Measurements from ENCODE around the gene MEOX1.

DNA sequence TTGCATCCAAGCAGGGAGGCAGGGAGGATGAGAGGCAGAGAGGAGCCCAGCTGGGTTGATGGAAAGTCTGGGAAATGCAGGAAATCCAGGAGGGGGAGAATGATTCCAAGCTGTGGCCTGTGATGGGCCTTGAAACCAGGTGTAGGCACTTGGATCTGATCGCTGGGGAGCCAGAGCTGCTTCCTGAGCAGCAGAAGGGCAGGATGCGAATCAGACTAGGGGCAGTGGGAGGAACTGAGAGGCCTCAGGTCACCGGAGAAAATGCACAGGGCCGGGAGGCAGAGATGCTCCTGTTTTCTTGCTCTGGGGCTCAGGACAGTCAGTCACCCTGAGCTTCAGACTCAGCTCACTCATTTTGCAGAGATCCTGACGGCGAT lies 29.6 kb upstream of the MEOX1 start:
- TF ChIP-seq, protein P1, sequence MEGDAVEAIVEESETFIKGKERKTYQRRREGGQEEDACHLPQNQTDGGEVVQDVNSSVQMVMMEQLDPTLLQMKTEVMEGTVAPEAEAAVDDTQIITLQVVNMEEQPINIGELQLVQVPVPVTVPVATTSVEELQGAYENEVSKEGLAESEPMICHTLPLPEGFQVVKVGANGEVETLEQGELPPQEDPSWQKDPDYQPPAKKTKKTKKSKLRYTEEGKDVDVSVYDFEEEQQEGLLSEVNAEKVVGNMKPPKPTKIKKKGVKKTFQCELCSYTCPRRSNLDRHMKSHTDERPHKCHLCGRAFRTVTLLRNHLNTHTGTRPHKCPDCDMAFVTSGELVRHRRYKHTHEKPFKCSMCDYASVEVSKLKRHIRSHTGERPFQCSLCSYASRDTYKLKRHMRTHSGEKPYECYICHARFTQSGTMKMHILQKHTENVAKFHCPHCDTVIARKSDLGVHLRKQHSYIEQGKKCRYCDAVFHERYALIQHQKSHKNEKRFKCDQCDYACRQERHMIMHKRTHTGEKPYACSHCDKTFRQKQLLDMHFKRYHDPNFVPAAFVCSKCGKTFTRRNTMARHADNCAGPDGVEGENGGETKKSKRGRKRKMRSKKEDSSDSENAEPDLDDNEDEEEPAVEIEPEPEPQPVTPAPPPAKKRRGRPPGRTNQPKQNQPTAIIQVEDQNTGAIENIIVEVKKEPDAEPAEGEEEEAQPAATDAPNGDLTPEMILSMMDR (IDR thresholded peaks at IDR 0.05; ENCODE audit: low read depth, low read length): no peak
- TF ChIP-seq POLR2A (IDR thresholded peaks at IDR 0.05; ENCODE audit: extremely low read depth, insufficient read length) (no peak), MYC (IDR thresholded peaks at IDR 0.05; ENCODE audit: low read depth, low read length) (no peak)

All from NB4 (cell line).